ENCODE results near the gene MSI2.
A peak's percentile ranks its signal among the peaks of the same experiment; 100 is the strongest.

The MSI2 gene

DNA sequence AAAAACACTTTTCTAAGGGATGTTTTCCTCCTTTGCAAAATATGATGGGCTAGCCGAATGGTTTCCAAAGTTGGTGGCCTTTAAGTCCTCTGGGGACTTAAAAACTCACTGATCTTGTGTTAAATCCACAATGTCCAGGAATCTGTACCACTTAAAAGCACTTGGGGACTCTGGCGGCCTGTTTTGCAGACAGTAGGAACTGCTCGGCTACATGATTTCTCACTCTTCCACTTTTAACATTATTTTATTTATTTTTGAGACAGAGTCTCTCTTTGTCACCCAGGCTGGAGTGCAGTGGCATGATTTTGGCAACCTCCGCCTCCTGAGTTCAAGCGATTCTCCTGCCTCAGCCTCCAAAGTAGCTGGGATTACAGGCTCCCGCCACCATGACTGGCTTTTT is 9.1 kb upstream of the MSI2 start:
- no peak for DNase-seq

DNA sequence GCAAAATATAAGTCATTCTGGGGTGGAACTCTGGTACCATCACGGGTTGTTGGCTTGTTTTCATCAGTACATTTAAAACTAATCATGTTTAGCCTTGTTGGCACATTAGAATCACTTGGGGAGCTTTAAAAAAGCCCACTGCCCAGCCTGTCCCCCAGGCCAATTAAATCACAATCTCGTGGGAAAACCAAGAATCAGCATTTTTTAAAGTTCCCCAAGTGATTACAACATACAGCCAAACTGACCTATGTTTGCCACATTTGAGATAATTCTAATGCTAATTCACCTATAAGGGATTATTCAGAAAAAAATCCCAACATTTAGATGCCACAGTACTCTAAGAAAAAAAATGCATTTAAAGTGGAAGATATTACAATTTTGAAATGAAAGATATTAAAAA is 8.4 kb upstream of the MSI2 start:
- DNase-seq, result no peak

DNA sequence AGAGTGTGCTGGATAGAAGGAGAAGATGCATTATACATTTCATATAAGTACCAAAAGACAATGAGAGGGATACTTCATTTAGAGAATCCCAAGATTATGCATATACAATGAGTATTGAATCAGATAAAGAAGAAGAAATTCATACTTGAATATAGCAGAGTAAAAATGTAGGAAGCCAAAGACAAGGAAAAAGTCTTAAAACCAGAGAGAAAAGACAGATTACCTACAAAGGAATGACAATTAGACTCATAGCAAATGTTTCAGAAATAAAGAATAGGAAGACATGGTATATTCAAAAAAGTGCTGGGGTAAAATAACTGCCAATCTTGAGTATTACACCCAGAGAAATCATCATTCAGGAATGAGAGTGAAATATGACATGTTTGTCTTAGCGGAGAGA is 6.8 kb upstream of the MSI2 start:
- DNase-seq, result no peak

DNA sequence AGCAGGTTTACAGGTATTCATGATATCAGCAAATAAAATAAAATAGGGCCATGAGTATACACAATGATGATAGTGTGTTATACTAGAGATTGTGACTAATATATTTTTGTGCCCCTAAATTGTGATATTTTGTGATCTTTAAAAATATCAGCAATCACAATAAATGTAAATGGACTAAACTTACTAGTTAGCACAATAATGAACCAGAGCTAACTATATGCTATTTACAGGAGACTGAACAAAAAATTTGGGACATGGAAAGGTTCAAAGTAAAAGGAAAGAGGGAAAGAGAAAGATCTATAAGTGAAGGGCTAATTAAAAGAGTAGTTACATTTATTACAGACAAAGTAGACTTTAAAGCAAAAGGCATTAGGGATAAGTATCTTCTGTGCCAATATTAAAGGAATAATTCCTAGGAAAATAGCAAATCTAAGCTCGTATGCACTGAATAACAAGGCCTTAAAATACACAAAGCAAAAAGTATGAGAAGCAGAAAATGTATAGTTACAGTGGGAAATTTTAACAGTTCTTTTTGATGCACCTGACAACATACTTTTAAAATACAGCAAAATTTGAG is 5.0 kb upstream of the MSI2 start:
- DNase-seq, result no peak

DNA sequence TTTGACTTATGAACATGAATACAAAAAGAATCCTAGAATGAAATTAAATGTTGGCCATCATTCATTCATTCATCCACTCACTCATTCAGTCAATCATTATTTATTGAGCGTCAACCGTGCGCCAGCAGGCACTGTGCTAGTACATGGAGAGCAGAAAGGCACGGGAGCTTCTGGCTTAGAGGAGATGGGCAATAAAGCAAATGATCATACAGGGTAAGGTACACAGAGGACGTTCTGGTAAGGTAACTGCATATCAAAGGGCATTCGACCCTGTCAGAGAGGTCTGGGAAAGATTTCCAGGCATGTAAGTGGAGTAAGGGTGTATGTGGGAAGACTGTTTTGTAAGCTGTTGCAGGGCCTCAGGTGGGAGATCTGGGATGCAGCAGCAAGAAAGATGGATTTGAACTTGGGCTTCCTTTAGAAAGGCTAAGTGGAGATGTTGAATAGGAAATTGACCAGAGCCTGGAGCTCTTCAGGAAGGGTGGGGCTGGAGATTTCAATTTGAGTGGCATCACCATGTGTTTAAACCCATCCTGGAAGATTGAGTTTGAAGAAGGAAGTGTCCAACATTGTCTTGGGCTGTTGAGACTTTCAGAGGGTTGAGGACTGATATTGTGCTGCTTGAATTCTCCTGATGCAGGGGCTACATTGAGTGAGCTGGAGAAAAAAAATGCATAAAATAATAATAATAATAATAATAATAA is 2.8 kb upstream of the MSI2 start:
- DNase-seq, result no peak

DNA sequence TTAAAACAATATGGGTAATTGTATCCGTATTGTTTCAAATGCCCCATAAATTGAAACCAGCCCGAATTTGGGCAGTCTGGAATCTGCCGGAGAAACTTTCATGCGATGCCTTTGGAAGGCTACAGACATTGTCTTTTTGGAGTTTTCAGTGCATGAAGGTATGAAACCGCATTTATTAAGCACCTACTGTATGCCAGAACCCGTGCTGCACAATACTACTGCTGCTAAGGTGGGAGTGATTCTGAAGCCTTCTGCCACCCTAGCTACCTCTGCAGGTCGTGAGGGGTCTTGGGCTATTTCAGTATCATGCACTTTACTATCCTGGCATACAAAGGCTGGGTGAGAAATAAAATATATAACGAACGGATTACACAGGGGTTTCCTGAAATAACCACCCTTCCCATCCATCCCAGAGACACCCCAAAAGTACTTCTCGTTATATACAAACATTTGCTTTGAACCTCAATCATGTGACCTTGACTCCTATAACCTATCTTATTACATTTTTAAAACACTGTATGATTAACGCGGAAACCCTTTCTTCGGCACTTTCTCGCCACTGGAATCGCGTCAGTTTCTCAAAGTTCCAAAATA is 1.0 kb upstream of the MSI2 start:
- no peak for DNase-seq

DNA sequence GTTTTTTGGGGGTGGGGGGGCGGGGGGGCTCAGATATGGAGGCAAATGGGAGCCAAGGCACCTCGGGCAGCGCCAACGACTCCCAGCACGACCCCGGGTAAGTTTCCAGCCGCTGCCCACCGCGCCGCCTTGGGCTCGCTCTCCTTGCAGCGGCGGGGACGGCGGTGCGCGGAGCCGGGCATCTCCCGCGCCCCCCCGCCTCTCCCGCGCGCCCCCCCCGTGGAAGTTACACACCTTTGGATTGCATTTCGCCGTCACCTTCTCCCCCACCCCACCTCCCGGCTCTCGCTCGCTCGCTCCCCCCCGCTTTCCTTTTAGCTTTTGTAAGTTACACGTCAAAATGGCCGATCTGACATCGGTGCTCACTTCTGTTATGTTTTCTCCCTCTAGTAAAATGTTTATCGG is 387 bp downstream of the MSI2 start:
- peak; percentile 44 for DNase-seq

DNA sequence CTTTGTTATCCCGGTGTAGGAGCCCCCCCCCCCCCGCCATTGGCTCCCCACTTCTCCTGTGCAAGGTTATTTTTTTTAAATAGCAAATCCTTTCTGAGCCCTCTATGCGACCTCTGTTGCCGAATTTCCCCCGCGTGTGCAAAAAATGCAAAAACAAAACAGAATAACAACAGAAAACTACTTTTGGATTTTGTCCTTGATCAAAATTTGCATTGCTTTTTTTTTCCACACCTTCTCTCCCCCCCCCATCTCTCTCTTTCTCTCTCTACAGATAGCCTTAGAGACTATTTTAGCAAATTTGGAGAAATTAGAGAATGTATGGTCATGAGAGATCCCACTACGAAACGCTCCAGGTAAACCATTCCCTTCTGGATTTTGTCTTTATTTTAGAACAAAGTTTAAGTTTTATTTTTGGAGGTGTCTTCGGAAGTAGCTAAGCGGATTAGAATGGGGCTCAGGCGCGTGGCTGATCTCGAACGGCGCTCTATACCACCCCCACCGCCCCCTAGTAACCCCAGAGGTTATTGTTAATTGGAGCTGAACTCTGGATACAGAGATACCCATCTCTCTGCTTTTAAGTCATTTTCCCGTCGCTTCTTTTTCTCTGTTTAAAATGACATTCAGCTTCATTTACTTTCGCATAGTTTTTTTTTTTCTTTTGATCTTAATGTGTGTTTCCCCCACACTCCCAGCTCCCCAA is 1.0 kb downstream of the MSI2 start:
- DNase-seq, result peak; percentile 22

DNA sequence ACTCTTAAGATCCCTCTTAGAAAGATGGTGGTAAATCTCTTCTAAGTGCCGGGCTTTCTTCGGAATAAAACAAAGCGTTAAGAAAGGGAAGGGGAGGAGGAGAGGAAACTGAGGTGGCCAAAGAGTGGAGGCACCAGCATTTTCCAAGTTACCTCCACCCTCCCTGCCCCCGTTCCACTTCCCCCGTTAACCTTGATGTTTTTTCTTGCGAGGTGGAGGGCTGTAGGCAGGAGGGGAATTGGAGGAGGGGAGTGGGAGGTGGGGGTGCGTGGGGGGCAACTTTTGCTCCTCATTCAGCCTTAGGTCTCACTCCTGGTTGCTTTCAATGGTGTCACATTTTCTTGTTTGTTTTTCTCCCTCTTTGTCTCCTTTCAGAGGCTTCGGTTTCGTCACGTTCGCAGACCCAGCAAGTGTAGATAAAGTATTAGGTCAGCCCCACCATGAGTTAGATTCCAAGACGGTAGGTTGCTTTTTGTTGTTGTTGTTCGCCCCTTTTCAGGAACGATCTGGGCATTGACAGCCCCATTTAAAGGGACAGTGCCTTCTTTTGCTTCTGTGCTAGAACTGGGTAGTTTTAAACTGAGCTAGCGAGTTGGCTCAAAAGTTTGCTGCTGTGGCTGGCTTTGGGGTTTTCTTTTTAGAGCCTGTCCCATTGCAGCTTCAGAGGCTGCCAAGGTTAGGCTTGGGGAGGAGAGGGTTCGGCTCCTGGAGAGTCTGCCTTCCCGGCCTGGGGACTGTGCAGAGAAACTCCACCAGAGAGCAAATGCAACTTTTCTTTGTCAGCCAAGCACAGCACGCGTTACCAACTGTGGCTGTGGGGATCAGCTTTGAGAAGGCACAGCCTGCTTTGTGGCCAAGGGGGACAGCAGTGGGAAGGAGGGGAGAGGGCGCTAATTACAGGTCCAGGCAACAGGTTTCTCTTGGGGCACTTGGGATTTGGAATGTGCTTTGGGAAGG is 1.9 kb downstream of the MSI2 start:
- DNase-seq, result no peak

DNA sequence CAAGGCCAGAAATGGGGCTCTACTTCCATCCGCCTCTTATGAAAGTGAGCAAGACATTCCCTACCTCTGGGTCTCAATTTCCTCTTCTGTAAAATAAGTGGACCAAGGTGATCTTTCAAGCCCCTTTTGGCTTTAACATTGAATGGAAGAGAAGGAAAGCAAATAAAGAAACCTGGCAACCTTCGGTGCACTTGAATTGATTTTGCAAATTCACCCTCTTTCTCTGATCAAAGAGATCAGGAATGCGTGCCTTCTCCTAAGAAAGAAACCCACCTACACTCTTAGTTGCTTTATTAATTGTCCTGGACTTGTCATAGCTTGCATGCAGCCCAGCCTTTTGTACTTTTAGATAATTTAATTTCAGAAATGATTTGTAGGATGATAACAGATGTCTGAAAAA is 3.0 kb downstream of the MSI2 start:
- DNase-seq, result no peak

DNA sequence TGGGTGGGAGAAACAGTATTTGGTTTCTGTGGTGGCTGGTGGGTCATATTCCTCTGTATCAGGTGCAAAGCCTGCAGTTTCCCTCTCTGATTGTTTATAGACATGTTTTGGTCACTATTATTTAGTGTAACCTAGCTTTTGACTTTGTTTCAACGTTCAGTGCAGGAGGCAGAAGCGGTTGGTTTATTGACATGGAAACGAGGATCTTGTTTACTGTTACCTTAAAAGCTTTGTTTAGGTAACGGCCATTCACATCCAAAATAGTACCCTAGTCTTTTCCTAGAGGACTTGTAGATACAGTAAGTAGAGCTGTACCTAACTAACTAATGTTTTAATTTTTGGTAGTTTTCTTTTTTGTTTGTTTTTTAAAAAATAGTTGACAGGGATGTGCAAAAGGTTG is 3.5 kb downstream of the MSI2 start:
- DNase-seq, result no peak

DNA sequence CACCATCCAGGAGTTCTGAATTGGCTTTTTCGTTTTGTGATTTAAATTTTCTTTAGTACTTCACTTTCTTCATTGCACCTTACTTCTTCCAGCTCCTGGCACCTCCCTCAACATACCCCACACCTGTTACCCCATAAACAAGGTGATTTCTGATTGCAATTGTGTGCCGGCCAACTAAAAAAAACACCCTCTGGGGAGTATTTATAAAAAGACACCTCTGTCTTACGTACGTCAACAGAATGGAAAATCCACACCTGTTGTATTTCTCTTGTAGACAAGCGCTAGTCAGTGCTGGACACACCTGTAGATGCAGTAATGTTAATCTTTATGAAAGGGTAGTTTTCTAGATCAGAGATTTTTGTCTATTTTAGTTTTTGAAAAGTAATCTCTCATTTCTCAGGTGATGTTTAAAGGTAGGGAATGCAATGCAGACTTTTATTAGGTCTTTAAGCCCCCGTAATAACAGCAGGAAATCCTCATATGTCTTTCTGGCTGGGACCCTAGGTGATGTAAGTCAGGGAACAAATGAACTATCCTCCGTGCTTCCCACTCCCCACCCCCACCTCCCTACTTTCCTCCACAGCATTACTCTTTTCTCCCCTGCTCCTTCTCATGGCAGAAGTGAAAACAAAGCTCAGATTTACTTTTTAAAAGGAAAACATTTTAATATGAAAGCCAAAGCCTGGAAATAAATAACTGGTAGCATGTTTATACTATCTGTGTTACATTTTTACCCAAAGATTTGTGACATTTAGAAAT is 4.2 kb downstream of the MSI2 start:
- DNase-seq, result no peak

DNA sequence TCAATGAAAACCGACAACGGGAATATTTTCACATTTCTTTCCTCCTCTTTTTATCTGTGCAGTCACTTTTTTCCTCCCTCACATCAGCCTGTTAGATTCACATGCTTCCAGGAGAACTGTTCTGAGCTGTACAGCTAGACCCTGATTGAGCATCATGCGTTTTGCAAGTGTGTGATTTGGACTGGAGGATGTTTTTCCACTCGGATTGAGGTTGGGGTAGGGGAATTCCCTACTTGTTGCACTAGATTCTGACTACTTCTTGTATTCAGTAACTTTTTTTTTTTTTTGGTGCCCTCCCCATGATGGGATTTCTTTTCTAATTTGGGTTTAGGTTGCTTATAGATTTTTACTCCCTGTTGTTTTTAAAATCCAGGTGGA is 4.8 kb downstream of the MSI2 start:
- DNase-seq, result no peak

DNA sequence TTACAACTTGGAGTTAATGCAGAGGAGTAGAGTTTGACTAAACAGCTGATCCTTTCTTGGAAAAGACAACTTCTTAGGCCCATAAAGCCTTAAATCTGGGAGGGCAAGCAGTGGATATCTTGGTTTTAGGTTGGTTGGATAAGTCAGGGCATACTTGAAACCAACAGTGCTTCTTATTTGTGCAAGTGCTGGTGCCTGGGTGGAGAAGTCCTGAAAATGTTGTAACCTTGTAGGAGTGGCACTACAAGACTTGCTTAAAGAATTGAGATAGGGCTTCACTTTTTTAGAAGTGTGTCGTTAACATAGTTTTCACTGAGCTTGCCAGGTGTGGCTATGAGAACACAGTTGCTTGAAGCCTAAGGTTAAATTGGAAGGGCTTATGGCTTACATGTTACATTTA is 6.2 kb downstream of the MSI2 start:
- DNase-seq, result no peak

DNA sequence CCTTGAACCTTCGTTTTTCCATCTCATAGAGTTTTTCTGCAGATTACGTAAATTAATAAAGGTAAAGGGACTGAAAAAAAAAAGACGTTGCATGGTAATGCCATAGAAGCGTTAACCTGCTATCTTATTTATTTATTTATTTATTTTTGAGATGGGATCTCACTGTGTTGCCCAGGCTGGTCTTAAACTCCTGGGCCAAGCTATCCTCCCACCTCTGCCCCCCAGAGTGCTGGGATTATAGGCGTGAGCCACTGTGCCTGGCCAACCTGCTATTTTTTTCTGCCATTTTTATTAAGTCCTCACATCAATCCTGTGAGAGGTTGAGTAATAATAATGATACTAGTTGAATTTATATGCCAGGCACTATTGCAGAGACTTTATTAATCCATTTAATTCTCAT is 7.9 kb downstream of the MSI2 start:
- DNase-seq, result no peak

DNA sequence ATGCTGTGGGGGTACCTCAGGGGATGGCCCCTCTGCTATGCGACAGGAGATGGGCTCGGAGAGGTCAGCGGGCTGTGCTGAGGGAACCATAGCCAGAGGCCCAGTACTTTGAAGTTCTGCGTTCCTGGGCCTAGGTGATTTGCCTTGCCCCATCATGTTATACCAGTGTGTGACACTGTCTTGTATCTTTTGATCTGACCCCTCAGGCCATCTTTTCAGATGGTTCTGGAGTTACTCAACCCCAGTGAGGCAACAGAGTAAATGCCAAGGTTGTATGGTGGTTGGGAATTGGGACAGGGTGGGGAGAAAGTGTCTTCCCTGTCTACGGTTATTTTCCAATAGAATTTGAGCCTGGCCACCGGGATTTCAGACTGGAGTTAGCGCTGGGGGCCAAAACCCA is 8.5 kb downstream of the MSI2 start:
- no peak for DNase-seq

DNA sequence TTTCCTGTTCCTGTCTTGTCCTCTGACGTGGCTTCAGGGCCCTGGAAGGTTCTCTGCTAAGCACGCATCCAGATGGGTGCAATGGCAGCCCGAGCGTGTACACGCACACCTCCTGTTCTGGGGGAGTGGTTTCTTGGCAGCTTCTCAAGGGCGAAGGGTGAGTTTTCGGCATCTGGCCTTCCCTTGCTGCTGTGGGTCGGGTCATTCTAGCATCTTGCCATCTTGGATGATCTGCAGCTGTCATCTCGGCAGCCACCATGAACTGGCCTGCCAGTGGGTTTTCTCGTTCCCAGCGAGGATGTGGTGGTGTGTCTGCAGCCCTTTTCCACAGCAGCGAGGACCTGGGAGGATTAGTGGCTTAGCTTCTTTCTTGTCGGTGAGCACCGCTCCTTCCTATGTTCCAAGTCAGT is 10.6 kb downstream of the MSI2 start:
- DNase-seq, result no peak

DNA sequence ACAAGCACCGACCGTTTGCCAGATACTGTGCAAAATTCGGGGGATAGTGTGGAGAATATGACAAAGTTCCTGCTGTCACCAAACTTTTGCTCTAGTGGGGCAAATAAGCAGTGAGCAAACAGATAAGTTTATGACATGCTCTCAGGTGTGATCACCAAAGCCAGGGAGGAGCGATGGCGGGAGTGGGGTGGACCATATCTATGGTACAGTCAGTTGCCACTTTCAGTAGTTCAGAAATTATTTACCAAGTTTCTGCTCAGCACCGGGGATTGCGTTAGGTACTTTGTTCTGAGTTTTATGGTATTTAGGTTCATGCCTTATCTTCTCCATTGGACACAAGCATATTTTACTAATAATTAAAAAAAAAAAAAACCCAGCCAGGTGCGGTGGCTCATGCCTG is 11.9 kb downstream of the MSI2 start:
- no peak for DNase-seq

DNA sequence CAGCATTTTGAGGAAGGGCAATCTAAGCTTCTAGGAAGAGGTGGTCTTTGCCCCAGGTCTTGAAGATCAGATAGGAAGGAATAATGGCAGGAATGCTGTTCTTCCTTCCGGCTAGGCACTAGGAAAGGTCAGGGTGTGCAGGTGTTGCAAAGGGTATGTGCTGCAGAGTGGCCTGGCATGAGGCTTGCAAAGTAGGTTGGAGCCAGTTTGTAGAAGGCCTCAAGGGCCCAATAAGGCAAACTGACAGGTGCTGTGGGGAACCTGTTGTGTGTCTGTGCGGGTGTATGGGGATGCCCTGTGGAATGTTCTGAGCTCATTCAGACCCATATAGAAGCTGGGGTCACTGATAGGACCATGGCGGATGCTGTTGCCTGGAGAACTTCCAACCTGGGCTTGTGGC is 12.7 kb downstream of the MSI2 start:
- DNase-seq, result no peak

DNA sequence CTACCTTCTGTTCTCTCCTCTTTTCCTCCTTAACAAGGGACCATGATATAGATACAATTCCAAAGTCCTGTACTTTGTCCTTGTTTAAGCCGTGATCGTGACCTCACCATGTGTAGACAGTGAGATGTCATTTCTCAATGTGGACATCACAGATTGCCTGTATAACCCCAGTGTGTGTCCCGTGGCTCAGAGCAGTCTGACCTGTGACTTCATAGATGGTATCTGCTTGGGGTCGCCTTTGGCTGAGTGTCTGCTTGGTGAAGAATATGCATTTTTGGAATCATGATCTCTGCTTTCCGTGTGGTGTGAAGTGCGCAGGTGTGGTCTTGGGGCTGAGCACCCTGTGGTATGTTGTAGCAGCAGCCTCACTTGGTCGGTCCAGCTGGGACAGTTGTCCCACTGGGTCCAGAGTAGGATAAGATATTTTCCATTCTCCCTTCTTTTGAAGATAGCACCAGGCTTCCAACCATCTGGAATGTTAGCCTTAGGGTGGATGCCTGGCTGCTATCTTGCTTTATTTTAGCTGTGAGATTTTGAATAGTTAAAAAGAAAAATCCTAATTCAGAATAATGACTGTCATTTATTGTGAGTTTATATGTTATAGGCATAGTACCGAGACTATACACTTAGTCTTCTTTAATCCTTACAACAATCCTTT is 13.4 kb downstream of the MSI2 start:
- no peak for DNase-seq

DNA sequence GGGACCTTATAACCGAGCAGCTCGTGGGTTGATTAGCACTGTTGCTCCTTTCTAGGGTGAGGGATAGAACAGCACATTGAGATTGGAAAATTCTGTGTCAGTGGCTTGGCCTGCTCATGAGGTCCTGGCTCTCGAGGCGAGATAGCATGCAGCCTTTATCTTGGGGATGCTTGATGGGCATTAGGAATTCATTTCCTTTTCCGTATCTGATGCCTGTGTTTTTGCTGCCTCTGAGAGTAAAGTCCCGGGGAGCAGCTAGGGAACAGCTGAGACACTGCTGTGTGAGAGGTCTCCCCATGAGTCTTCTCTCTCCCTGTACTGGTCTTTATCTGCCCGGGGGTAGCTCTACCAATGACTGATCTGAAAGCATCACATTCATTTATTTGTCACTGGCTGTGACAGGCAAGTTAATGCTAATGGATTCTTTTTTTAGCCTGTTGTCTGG is 14.5 kb downstream of the MSI2 start:
- no peak for DNase-seq

DNA sequence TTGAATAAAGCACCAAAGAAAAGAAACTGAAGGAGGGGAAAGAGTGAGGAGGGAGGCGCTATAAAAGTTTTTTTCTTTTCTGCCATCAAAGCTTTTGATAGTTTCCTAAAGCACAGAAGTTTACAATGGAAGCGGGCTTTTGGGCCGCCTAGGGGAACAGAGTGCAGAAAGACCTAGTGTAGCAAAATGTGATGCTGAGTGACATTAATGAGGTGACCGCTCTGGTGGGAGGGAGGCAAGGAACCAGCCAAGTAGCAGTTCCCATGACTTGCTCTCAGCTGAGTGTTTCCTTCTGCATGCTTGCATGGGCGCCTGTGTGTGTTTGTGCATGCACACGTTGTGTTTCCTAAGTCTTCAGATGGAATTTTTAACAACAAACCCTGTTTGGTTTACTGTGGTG is 15.5 kb downstream of the MSI2 start:
- DNase-seq, result no peak

All from activated gamma-delta T cell treated with Interleukin-2 at 50 U/mL for 16 hours (primary cell).